GM19035 (cell line): ENCODE data around the gene PRR19.

Source experiments
- ATAC-seq: cut with Tn5 transposase; IDR thresholded peaks from one replicate; pipeline ENCODE4 v1.9.1; 2021; ENCODE audit not compliant: unreplicated experiment

PRR19 gene

GRCh38 chr19:42271045-42271419 is 30.9 kb upstream of the PRR19 start:
- ATAC-seq = no peak

GRCh38 chr19:42271861-42272534 is 29.9 kb upstream of the PRR19 start:
- no peak for ATAC-seq

DNA sequence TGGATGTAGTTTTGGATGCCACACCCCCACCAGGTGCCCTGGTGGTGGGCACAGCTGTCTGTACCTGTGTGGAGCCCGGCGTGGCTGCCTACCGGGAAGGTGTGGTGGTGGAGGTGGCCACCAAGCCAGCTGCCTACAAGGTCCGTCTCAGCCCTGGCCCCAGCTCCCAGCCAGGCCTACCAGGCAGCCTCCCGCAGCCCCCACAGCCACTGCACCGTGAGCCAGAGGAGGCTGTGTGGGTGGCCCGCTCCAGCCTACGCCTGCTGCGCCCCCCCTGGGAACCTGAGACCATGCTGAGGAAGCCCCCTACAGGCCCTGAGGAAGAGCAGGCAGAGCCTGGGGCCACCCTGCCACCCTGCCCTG is 29.4 kb upstream of the PRR19 start:
- ATAC-seq = no peak

DNA sequence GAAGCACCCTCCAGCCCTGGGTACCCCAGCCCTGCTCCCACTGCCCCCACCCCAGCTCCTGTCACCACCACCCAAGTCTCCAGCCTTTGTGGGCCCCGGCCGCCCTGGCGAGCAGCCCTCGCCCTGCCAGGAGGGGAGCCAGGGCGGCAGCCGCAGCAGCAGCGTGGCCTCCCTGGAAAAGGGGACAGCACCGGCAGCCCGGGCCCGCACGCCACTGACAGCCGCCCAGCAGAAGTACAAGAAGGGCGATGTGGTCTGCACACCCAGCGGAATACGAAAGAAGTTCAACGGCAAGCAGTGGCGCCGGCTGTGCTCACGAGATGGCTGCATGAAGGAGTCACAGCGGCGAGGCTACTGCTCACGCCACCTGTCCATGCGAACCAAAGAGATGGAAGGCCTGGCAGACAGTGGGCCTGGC is 28.9 kb upstream of the PRR19 start:
- no peak for ATAC-seq

DNA sequence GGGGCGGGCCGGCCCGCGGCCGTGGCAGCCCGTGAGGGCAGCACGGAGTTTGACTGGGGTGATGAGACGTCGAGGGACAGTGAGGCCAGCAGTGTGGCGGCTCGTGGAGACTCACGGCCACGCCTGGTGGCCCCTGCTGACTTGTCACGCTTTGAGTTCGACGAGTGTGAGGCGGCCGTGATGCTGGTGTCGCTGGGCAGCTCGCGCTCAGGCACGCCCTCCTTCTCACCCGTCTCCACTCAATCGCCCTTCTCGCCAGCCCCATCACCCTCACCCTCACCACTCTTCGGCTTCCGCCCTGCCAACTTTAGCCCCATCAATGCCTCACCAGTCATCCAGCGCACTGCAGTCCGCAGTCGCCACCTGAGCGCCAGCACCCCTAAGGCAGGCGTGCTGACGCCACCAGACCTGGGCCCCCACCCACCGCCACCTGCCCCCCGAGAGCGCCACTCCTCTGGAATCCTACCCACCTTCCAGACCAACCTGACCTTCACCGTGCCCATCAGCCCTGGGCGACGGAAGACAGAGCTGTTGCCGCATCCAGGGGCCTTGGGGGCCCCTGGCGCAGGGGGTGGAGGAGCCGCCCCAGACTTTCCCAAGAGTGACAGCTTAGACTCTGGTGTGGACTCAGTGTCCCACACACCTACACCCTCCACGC is 28.4 kb upstream of the PRR19 start:
- no peak for ATAC-seq

- ATAC-seq = no peak
Measured at GRCh38 chr19:42274065-42274682, 27.8 kb upstream of the PRR19 start.

DNA sequence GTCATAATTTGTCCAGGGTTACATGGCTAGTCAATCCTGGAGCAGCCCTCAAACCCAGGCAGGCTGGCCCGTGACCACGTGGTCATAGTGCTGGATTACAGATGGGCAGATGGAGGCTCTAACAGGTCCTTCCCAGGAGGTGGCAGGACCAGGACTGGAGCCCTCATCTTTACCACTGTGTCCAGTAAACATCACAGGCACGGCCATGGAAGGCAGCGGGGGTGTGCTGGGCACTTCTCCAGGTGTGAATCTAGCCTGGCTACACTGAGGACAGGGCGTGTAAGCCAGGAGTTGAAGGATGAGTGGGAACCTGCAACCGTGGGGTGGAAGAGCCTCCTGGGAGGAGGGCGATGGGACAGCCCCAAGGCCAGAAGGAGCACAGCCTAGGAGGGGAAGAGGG is 26.8 kb upstream of the PRR19 start:
- ATAC-seq = no peak

DNA sequence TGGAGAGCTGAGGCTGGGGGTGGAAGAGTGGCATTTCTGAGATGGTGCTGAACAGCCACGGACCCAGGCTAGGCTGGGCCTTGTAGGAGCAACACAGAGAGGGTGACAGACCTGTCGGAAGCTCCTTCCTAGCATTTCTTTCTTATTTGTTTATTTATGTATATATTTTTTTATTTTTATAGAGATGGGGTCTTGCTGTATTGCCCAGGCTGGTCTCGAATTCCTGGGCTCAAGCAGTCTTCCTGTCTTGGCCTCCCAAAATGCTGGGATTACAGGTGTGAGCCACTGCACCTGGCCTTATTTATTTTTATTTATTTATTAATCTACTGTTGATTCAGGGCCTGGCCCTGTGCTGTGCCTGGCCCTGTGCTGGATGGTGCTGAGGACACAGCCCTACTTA is 26.4 kb upstream of the PRR19 start:
- no peak for ATAC-seq

GRCh38 chr19:42276284-42276683 is 25.6 kb upstream of the PRR19 start:
- ATAC-seq = no peak

DNA sequence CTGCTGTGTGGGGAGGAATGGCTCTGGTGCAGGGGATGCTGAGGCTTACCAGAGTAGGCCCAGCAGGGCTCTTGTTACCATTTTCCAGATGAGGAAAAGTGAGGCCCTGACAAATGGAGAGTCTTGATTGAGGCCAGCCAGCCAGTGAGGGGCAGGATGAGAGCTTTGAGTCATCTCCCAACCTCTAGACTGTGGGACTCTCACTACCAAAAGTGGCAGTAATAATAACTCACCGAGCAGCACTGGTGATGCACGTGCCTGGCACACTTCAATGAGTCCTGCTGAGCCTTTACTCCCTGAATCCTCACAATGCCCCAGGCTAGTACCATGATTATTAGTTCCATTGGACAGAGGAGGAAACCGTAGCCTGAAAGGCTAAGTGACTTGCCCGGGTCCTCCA is 25.1 kb upstream of the PRR19 start:
- no peak for ATAC-seq

DNA sequence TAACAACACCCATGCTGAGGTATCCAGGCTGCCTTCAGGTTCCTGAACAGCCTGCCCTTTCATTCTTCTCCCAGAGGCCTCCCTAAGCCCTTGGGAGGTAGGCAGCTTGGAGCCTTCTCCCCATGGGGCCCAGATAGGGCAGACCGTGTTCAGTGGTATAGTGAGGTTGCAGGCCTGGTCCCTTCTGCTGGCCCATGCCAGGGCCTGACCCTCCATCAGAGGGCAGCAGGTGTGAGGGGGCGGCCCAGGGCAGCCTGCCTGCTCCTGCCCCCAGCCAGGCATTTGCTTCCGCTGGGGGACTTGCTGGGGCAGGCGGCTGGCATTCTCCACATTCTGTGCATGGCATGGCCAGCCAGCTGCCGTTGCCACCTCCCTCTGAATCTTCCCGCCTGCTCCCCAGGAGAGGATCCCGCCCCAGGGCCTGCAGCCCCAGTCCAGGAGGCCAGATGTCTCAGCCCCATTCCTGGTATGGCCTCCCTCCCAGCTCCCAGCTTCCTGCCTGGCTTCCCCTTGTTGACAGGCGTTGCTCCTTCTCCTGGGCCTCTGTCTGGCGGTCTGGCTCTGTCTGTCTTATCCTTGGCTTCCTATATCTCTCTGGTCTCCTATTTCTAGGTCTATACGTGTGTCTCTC is 24.0 kb upstream of the PRR19 start:
- no peak for ATAC-seq

- ATAC-seq = no peak
Measured at GRCh38 chr19:42278452-42279154, 23.3 kb upstream of the PRR19 start.

DNA sequence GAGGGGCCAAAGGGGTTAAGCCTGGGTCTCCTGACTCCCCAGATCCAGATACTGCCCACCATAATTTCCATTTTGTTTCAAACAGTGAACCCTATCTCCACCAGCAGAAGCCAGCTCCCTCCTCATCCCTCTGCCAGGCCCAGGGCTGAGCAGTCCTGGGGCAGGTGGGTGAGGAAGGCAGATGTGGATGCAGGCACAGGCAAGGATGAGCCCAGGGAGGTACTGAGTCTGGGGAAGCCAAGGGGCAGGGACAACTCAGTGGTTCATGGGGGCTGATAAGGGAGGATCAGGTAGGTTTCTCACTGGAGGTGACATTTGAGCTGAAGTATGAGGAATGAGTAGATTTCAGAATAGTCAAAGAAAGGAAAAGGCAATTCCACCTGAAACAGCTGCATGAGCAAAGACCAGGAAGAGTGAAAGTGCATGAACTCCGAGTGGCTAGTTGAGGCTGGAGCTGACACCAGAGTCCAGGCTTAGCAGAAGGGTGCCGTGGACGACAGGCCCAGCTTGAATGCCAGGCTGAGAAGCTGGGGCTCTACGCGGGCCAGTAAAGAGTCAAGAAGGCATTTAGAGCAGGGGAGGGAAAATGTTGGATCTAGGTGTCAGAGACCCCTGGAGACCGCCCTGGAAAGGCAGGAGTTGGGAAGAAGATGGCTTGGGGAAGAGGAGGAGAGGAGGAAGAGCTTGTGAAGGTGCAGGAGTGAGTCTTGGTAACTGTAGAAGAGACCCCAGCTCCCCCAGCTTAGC is 22.6 kb upstream of the PRR19 start:
- ATAC-seq = no peak

DNA sequence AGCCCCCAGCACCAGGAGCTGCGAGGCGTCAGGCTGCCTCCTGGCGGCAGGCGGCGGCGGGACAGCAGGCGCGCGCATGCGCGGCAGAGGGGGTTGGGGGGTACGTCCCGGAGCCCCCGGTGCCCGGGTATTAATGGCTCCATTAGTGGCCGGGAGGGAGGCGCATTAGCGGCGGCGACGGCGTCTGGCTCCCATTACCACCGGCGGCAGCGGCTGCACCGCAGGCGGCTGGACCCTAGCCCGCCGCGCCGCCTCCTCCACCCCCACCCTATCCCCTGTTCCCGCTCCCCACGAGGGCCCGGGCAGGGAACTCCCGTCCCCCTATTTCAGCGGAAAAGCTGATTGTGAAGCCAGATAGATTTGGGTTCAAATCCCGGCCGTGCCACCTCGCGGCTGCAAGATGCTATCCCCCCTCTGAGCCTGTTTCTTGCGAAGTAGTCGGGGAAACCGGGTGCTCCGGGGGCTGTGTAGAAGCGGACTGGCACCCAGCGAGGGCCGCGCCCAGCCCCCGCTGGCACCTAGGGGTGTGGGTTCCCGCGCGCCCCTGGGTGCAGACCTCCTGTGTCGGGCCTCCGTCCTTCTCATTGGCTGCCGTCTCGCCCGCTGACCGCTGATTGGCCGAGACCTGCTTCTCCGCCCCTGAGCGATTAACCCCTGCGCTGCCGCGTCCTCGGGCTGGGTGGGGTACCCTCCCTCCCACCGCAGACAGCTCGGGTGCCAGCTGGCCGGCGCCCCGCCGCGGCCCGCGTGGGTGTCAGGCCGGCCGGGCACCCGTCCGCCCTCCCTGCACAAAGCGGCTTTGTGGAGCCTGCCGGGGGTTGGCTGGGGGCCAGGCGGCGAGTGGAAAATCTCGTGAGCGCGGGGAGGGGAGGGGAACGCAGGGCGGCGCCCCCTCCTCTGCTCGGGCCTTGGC is 21.8 kb upstream of the PRR19 start:
- ATAC-seq = peak; percentile 33

DNA sequence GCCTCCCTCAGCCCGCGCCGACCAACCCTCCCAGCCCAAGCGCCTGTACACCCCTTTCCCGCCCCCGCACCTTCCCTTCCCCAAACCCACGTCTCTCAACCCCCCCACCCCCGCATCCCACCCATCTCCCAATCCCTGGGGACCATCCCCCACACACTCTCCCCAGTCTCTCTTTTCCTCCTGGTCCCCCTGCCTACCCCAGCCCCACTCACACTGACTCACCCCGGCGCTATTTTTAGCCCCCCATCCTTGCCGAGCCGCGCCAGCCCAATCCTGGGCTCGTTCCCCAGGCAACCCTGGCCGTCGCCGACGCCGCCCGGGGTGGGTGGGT is 21.2 kb upstream of the PRR19 start:
- ATAC-seq = no peak

DNA sequence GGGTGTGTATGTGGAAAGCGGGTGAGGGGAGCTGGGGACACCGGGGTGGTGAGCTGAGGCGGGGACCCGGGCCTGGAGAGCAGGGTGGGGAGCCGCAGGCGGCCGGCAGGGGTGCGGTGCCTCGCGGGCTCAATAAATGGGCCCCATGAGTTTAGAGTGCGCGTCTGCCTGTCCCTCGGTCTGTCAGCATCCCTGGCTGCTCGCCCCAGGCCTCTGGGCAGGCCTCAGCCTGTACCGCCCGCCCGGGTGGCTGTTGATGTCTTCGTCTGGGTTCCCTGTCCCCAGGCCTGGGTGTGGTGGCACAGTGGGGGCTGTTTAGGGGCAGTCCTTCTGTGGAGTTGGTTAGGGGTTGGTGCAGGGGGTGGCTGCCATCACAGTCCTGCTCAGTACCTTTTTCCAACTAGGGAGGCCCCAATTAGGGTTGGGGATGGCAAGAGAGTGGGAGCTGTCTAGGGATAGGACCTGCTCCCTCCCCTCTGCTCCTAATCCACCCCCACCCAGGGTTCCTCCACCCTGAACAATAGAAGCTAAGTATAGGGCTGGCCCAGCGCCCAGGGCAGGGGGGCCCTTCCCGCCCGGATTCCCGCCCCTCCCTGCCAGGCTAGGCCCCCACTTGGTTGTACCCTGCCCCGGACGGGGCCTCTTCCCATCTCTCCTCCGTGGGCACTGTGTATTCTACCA is 20.6 kb upstream of the PRR19 start:
- ATAC-seq = no peak

DNA sequence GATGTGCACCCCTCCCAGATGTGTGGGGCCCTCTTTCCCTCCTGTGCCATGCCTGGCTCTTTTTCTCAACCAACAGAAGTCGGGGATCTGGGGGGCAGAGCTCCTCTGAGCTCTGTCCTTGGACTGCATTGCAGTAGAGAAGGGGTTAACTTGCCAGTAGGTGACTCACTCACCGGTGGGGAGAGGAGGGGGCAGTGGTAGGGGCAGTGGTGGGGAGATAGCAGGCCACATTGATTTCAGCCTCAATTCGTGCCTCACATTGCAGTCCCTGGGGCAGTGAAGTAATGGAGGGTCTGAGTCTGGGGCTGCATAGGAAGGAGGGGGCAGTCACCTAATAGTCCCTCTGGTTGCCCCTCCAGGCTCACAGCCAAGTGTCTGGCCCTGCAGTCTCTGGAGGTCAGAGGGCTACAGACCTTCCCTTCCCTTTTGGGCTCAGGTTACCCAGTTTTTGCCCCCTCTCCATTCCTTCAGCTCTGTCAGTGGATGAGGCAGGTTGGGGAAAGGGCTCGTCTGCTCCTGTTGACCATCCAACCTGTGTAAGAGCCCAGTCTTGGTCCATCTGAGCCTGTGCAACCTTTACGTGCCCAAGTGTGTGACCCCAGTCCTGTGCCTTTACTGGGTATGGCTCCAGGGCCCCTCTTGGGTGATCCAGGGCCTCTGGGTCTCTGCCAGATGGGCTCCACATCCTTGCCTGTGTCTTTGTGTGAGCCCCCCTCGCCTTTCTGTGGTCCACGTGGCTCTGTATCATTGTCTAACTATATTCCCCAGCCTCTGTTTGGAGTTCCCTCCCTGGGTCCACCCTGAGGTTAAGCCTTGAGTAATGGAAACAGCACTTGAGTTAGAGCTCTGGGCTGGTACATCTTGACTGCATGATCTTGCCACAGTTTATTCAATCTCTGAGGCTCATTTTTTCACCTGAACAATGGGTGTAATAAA is 19.8 kb upstream of the PRR19 start:
- ATAC-seq = no peak

- ATAC-seq = no peak
Measured at GRCh38 chr19:42282819-42283187, 19.1 kb upstream of the PRR19 start.
